NOMO-1 treated with dmso at 0.1 percent for 144 hours (cell line): Measurements from ENCODE around the gene LCAT.
"Not testable (repeated sequence)": the region's sequence is repeated elsewhere in the genome, so short reads cannot be mapped to it uniquely, and the experiment has no call there.

ENCODE experiments used
- DNase-seq: peaks from one replicate; lab custom pipeline; 2025; ENCODE audit not compliant: unreplicated experiment; lab: John Stamatoyannopoulos, UW

LCAT gene, protein sequence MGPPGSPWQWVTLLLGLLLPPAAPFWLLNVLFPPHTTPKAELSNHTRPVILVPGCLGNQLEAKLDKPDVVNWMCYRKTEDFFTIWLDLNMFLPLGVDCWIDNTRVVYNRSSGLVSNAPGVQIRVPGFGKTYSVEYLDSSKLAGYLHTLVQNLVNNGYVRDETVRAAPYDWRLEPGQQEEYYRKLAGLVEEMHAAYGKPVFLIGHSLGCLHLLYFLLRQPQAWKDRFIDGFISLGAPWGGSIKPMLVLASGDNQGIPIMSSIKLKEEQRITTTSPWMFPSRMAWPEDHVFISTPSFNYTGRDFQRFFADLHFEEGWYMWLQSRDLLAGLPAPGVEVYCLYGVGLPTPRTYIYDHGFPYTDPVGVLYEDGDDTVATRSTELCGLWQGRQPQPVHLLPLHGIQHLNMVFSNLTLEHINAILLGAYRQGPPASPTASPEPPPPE

GRCh38 chr16:67943619-67944504, at the start of gene LCAT:
Gene LCAT, minus strand, starts transcription at chr16:67944120. Its CDS starts 19 bp downstream, at chr16:67944101.
- peak; percentile 42 for DNase-seq

GRCh38 chr16:67993207-67994039, 49.5 kb upstream of the LCAT start:
- DNase-seq = peak; percentile 74

DNA sequence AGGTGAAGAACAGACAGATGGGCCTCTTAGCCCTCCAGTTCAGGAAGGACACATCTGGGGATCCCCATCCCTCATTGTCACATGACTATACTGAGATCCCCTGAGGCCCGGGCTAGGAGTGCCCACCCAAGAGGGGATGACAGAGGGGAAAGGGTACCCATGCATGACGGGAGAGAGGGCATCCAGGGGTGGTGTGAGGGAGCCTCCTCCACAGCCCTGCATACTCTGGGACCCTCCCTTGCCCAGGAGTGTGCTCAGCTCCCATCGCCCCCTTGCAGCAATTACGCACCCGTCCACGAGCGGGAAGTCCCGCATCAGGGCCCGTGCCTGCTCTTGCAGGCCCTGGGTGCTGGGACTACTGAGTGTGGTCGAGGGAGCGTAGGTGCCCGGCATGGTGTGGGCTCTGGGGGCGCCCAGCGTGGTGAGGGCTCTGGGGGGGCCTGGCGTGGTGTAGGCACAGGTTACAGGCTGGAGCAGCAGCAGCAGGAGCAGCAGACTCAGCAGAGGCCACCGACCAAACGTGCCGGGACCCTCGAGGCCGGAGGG, 48.8 kb upstream of the LCAT start:
- DNase-seq = no peak

GRCh38 chr16:67990018-67990386, 46.1 kb upstream of the LCAT start:
- no peak for DNase-seq

DNA sequence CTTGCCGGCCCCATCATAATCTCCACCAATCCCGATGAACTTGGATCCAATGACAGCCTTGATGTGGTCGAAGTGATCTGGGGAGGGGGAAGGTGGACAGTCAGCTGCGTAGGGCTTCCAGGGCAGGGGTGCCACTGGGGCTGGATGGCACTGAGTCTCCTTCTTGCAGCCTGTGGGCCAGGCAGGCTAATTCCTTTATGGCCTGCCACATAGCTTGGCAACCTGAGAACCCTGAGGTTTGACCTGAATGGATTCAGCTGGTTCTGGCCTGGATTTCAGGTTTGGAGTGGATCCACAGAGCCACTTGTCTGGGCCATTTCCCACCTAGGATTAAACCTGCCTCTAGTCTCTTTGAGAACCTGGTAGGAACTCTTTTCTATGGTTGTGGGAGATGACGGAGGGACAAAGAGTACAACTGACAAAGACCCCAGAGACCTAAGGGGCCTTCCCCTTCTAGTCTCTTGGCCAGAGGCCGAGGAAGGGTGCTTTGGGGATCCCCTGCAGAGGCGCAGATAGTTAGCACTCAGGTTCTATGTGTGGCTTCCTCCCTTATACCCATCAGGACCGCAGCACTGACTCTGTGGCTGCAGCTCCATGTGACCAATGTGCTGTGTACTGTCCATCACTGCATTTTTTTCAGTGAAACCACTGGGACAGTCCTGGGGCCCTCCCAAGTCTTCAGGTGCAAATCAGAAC, 45.5 kb upstream of the LCAT start:
- no peak for DNase-seq

DNA sequence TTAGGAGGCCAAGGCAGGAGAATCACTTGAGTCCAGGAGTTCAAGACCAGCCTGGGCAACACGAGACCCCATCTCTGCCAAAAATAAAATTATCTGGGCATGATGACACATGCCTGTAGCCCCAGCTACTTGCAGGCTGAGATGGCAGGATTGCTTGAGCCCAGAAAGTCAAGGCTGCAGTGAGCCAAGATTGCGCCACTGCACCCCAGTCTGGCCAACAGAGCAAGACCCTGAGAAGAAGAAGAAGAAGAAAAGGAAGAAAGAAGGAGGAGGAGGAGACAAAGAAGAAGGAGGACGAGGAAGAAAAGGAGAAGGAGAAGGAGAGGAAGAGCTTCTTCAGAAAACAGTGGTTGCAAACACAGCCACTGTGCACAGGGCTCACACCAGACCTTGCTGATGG, 44.8 kb upstream of the LCAT start:
- no peak for DNase-seq

DNA sequence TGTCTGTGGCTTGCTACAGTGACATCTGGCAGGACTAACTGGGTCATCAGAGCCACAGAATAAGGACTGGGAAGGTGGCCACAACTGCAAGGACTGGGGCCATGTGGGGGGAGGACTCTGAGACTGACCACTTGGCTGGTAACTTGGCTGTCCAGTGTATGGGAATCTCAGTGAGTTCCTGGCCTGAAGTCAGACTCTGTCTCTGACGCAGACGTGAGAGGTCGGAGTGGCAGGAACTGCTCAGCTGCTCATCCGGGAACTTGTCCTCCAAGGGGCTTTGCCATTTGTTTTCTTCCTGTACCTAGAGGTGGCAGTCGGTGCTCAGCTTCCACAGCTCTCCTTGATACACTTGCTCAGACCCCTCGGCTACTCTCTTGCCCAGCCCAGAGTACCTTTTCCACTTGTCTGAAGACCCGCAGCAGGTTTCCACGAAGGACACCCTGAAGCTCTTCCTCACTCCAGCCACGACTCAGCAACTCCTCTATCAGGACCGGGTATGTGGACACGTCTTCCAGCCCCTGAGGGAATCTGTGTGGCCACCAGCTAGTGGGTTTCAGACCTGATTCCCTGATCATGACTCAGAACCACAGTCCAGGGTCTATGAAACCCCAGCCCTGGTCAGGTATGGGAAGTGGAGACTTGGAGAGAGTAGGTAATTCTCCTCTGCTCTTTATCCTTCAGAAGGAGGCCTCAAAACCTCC, 43.7 kb upstream of the LCAT start:
- DNase-seq = no peak

GRCh38 chr16:67986949-67987348, 43.0 kb upstream of the LCAT start:
- DNase-seq = no peak

DNA sequence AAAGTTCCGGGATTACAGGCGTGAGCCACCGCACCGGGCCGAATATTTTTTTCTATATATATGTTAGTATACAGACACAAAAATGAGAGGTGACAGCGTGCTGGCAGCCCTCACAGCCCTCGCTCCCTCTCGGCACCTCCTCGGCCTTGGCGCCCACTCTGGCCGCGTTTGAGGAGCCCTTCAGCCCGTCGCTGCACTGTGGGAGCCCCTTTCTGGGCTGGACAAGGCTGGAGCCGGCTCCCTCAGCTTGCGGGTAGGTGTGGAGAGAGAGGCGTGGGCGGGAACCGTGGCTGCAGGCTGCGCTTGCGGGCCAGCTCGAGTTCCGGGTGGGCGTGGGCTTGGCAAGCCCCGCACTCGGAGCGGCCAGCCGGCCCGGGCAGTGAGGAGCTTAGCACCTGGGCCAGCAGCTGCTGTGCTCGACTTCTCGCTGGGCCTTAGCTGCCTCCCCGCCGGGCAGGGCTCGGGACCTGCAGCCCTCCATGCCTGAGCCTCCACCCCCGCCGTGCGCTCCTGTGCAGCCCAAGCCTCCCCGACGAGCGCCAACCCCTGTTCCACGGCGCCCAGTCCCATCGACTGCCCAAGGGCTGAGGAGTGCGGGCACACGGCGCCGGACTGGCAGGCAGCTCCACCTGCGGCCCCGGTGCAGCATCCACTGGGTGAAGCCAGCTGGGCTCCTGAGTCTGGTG, 38.2 kb upstream of the LCAT start:
- DNase-seq = no peak

GRCh38 chr16:67979955-67980678, 36.2 kb upstream of the LCAT start, which contains the start of gene DPEP3:
Gene DPEP3, minus strand, starts transcription at chr16:67980499. Its CDS starts 119 bp downstream, at chr16:67980380.
- peak; percentile 28 for DNase-seq

DNA sequence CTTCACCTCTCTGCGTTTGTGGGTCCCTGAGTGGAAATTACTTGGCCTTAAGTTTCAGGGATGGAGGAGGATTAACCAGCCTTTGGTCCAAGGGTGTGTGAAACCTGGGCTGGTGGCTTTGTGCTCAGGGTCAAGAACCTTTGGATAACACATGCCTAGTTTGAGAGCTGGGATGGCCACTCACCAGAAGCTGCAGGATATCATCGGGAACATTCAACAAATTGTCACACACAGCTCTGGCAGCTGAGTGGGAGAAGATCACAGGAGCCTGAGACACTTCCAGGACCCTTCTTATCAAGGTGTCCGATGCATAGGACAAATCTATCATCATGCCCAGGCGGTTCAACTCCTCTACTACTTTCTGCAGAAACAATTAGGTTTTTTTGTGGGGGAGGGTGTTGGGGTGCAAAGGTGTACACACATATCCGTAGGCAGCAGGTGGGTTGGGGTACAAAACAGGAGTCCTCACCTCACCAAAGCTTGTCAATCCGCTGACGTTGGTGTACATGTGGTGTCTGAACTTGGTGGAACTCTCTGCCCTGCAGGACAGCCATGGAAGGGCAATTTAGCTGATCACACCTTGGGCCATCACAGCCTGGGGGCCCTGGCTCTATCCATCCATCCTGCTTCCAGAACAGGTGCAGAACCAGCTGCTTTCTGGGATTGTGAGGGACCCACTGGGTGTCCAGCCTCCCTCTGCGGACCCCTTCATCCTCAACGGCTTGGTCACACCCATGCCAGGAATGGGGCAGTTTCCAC, 33.7 kb upstream of the LCAT start:
- DNase-seq = no peak

GRCh38 chr16:67977005-67977404, 33.1 kb upstream of the LCAT start:
- DNase-seq = no peak

DNA sequence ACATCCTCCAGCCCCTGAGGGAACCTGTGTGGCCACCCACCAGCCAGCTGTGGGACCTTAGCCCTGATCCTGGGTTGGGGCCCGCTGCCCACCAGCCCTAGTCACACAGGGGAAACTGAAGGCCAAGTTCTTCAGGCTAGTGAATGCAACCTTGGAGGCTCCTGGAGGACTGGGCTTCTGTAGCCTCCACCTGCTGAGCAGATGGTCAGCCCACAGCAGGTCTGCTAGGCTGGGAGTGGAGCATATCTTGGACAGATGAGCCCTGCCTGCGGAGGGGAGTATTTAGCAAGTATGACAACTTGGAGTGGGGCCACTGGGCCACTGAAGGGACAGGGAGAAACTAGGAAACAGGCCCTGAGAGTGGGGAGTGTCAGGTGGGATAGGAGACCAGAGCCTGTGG, 32.3 kb upstream of the LCAT start:
- no peak for DNase-seq

- no peak for DNase-seq
These were observed 31.6 kb upstream of the LCAT start for GRCh38 chr16:67975321-67976105.

- not testable (repeated sequence) for DNase-seq
These were observed 28.4 kb upstream of the LCAT start for GRCh38 chr16:67972285-67972684.

- DNase-seq = no peak
These were observed 27.2 kb upstream of the LCAT start for GRCh38 chr16:67971111-67971510.
